Kidney epithelial cell (primary cell): Measurements from ENCODE around the gene CENPVL2. TPM values are rescaled to one million over a fixed set of nuclear protein-coding genes. Genes with fewer than 3 reads are reported as not detected.
A peak's percentile ranks its signal among the peaks of the same experiment; 100 is the strongest.
"Not testable (repeated sequence)": the region's sequence is repeated elsewhere in the genome, so short reads cannot be mapped to it uniquely, and the experiment has no call there.

Source experiments
- DNase-seq: peaks from one replicate; pipeline ENCODE4 v3.0.0-alpha.2; 2010; ENCODE audit warnings: low read depth
- H3K27me3 ChIP-seq: 2 replicates; pipeline ENCODE4 v1.6.0; 2011; ENCODE audit warnings: low read length; ENCODE audit not compliant: control insufficient read depth, insufficient read depth
- H3K36me3 ChIP-seq: 2 replicates; pipeline ENCODE4 v1.5.1; 2011; ENCODE audit warnings: low read length; ENCODE audit not compliant: control insufficient read depth, insufficient read depth
- H3K4me3 ChIP-seq: 2 replicates; pipeline ENCODE4 v1.5.1; 2011; ENCODE audit warnings: low read depth, mild to moderate bottlenecking, control low read depth, low read length
- CTCF ChIP-seq: IDR thresholded peaks from 2 replicates; pipeline ENCODE4 v1.5.1; 2011; ENCODE audit warnings: mild to moderate bottlenecking, moderate library complexity, low read length, control low read depth, inconsistent platforms; ENCODE audit not compliant: insufficient read depth, poor library complexity, severe bottlenecking
- total RNA-seq: library from RNA; depleted of rRNA; stranded (reverse); fragments of >200 nt; gene quantifications from 2 replicates; pipeline ENCODE4 v1.2.3, GENCODE V29; 2015

CENPVL2 gene
- total RNA-seq, 1 donor from 2014 or later: not detected

- no peak for DNase-seq
- no peak for TF ChIP-seq CTCF
- Histone ChIP-seq H3K36me3 (no peaks in the 10 kb centered on the region), H3K4me3 (no peak overlapping the region), H3K27me3 (no peaks in the 10 kb centered on the region)
Observed at GRCh38 chrX:51665981-51666380, 16.6 kb downstream of the CENPVL2 start.

GRCh38 chrX:51643377-51643776, 39.3 kb downstream of the CENPVL2 start:
- Histone ChIP-seq H3K36me3 (no peaks in the 10 kb centered on the region), H3K4me3 (no peak overlapping the region), H3K27me3 (no peaks in the 10 kb centered on the region)
- DNase-seq: no peak
- TF ChIP-seq CTCF: no peak

GRCh38 chrX:51641421-51642021, 41.1 kb downstream of the CENPVL2 start:
- peak; percentile 1 for DNase-seq
- peak; percentile 44 for TF ChIP-seq CTCF
- H3K4me3 ChIP-seq: no peak overlapping the region
- no peaks in the 10 kb centered on the region for H3K36me3 ChIP-seq
- no peaks in the 10 kb centered on the region for H3K27me3 ChIP-seq

DNA sequence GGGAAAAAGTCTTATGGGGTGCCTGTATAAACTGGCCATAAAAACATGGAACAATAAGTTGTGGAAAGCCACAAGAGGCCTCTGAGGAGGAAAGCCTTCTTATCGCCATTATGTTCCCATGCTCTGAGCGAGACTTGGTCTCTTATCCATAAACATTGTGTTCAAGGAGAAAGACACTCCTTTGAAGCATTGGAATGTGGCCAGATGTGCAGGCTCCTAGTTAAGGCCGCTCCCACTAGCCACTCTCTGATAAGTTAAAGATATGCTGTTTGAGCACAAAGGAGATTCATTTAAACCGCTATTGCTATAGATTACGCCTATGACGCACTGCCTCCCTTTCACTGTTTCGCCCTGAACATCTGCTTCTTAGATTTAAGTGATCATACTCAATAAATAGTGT, 46.1 kb downstream of the CENPVL2 start:
- not testable (repeated sequence) for H3K27me3 ChIP-seq, DNase-seq, H3K36me3 ChIP-seq, H3K4me3 ChIP-seq

Other genes with a start within 250 kb of the CENPVL2 start
- 8.5 and 8.9 TPM in 2 replicates for gene NUDT11, start 186.2 kb downstream of the CENPVL2 start, total RNA-seq
- 2.2 and 6.8 TPM in 2 replicates for gene CENPVL3, start 63.9 kb downstream of the CENPVL2 start, total RNA-seq
- 0.96 TPM in 1 of 2 replicates, not detected in the other for gene CENPVL1, start 27.7 kb upstream of the CENPVL2 start, total RNA-seq
- gene GSPT2, start 60.6 kb upstream of the CENPVL2 start, total RNA-seq: 6.6 and 9.9 TPM in 2 replicates
- gene MAGED1, start 210.8 kb upstream of the CENPVL2 start, total RNA-seq: 71.8 and 79.9 TPM in 2 replicates